Astrocyte of the spinal cord (primary cell): Measurements from ENCODE around the gene SESN1.

Experiments used
- DNase-seq: peaks from one replicate; pipeline ENCODE4 v3.0.0; 2011; ENCODE audit warnings: low read depth, low spot score
- H3K4me3 ChIP-seq: 2 replicates; pipeline ENCODE4 v1.5.1; 2011; ENCODE audit warnings: low read depth, mild to moderate bottlenecking, low read length, moderate library complexity
- in situ Hi-C: cut with HindIII; loops from 2 replicates; pipeline ENCODE4 v1.10.0; 2017; ENCODE audit warnings: low sequenced_read_pairs
- TF ChIP-seq, protein P1 (sequence below): IDR thresholded peaks from 2 replicates; pipeline ENCODE4 v1.5.1; 2012; ENCODE audit warnings: low read depth, mild to moderate bottlenecking, low read length, inconsistent platforms

SESN1 gene

GRCh38 chr6:109083657-109084056 lies 11.0 kb downstream of the SESN1 start:
- no peak for DNase-seq
- in situ Hi-C loops: no loop called here
- TF ChIP-seq, protein P1, sequence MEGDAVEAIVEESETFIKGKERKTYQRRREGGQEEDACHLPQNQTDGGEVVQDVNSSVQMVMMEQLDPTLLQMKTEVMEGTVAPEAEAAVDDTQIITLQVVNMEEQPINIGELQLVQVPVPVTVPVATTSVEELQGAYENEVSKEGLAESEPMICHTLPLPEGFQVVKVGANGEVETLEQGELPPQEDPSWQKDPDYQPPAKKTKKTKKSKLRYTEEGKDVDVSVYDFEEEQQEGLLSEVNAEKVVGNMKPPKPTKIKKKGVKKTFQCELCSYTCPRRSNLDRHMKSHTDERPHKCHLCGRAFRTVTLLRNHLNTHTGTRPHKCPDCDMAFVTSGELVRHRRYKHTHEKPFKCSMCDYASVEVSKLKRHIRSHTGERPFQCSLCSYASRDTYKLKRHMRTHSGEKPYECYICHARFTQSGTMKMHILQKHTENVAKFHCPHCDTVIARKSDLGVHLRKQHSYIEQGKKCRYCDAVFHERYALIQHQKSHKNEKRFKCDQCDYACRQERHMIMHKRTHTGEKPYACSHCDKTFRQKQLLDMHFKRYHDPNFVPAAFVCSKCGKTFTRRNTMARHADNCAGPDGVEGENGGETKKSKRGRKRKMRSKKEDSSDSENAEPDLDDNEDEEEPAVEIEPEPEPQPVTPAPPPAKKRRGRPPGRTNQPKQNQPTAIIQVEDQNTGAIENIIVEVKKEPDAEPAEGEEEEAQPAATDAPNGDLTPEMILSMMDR: no peak
- H3K4me3 ChIP-seq: no peak overlapping the region

DNA sequence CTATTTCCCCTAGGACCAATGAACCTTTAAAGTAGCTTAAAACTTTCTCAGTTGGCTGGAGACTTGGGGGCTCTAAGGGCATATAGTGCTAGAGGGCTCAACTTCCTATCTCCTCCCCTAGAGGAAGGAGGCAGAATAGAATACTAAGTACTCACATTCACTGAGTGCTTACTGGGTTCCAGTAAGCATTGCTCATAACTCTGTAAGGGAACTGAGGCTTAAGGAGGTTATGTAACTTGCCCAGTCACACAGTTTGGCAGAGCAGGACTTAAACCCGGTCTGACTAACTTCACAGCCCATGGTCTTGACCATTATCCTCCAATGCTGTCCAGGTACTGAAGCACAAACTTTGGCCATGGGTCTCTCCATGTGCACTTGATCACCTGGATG lies 12.5 kb downstream of the SESN1 start:
- DNase-seq: peak; percentile 8
- in situ Hi-C loops: no loop called here
- H3K4me3 ChIP-seq: no peak overlapping the region
- TF ChIP-seq, protein P1: no peak

DNA sequence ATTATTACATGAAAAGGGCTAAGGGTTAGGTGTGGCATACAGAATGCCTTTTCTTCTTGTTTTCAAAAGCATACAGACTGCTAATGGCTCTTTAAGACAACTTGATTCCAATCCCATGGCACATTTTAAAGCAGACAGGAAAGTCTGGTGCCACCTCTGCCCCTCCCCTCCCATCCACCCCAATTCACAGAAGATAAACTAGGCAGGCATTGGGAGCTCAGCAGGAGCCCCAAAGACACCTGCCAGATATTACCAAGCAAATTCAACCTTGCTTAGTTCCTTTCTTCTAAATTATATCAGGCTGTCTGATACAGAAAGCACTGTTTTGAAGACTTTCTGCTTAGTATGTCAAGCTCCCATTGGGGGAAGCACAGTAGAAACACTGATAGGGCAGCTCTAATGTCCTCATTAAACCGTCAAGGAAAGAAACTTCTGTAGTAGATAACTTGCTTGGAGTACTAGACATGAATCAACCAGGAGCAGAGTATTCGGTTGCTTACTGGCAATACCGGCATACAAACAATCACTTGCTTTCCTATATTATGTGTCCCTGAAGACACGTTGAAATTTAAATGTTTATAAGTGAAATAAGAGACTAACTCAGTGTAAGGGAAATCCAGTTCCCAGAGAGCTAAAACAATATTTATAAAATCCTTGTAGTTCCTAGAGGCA lies 13.0 kb downstream of the SESN1 start:
- no peak overlapping the region for H3K4me3 ChIP-seq
- in situ Hi-C loops: no loop called here
- DNase-seq: no peak
- TF ChIP-seq, protein P1: no peak

DNA sequence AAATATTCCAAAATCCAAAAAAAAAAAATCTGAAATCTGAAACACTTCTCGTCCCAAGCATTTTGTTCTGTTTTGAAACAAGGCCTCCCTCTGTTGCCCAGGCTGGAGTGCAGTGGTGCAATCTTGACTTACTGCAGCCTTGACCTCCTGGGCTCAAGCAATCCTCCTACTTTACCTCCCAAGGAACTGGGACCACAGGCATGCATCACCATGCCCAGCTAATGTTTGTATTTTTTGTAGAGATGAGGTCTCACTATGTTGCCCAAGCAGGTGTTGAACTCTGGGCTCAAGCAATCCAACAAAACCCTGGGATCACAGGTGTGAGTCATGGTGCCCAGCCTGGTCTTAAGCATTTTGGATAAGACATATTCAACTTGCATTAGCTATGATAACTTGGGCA lies 13.6 kb downstream of the SESN1 start:
- in situ Hi-C loops: no loop called here
- TF ChIP-seq, protein P1: no peak
- no peak for DNase-seq
- H3K4me3 ChIP-seq: no peak overlapping the region

DNA sequence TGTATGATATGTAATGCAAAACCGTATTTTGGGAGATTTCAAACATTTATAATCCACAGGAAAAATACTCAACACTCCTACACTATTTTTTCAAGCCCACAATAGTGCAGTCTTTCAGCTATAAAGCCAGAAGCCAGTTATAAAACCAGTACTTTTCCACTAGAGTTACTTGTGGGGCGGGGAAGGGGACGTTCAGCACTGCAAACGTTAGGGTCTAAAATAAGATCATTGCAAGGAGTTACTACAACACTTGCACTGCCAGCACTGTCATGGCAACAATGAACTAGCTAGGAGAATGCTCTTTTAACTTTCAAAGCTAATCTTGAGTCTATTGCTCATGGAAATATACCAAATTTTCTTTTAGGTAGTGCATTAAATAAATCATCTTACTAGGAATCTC lies 14.7 kb downstream of the SESN1 start:
- in situ Hi-C loops: no loop called here
- DNase-seq: peak; percentile 22
- no peak overlapping the region for H3K4me3 ChIP-seq
- TF ChIP-seq, protein P1: no peak

DNA sequence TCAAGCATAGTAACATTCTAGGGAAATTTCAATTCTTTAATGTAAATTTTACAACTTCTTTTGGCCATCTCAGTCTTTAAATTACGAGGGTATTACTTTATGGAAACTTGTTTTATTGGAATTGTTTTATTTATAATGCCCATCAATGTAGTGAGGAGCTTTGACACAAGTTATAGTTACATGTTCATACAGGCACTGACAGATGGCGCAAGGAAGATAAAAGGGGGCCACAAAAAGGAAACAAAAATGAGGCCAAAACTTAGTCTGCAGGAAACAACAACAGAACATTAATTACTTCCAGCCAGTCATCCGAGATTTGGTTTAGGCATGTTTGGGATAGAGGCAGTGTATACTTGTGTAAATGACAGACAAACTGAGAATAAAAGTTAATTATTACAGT lies 18.3 kb downstream of the SESN1 start:
- H3K4me3 ChIP-seq: no peak overlapping the region
- in situ Hi-C loops: no loop called here
- no peak for DNase-seq
- TF ChIP-seq, protein P1: no peak
